Stimulated activated naive CD8-positive, alpha-beta T cell treated with anti-CD3 and anti-CD28 coated beads, Interleukin-15, Interleukin-2, amounts not matched to agents 100 ng/mL and 50 ng/mL, for 24 hours (primary cell): Measurements from ENCODE around the gene RAN.
A peak's percentile ranks its signal among the peaks of the same experiment; 100 is the strongest.
"Not testable (repeated sequence)": the region's sequence is repeated elsewhere in the genome, so short reads cannot be mapped to it uniquely, and the experiment has no call there.

Source experiments
- H3K27ac Mint-ChIP-seq: one replicate; pipeline ENCODE4 v1.8.0; 2021; ENCODE audit warnings: mild to moderate bottlenecking, mixed read lengths
- H3K27me3 Mint-ChIP-seq: one replicate; pipeline ENCODE4 v1.8.0; 2021; ENCODE audit warnings: mixed read lengths
- H3K36me3 Mint-ChIP-seq: one replicate; pipeline ENCODE4 v1.8.0; 2021; ENCODE audit warnings: low read depth, mixed read lengths
- H3K4me1 Mint-ChIP-seq: one replicate; pipeline ENCODE4 v1.8.0; 2021; ENCODE audit warnings: low read depth, mixed read lengths
- H3K4me3 Mint-ChIP-seq: one replicate; pipeline ENCODE4 v1.8.0; 2021; ENCODE audit warnings: mild to moderate bottlenecking, mixed read lengths
- H3K9me3 Mint-ChIP-seq: one replicate; pipeline ENCODE4 v1.8.0; 2021; ENCODE audit warnings: mixed read lengths

Gene RAN

GRCh38 chr12:130879781-130880389, 8.0 kb downstream of the RAN start:
- Mint-ChIP-seq H3K27ac (peak overlapping the region; percentile 83), H3K36me3 (peaks cover 30% of the 10 kb centered on the region), H3K9me3 (no peaks in the 10 kb centered on the region), H3K27me3 (no peaks in the 10 kb centered on the region), H3K4me3 (peak overlapping the region; percentile 69), H3K4me1 (peaks cover 53% of the 10 kb centered on the region)

GRCh38 chr12:130880411-130880885, 8.6 kb downstream of the RAN start:
- Mint-ChIP-seq H3K4me3 (peak overlapping the region; percentile 69), H3K27me3 (no peaks in the 10 kb centered on the region), H3K27ac (peak overlapping the region; percentile 83), H3K9me3 (no peaks in the 10 kb centered on the region), H3K4me1 (peaks cover 47% of the 10 kb centered on the region), H3K36me3 (peaks cover 24% of the 10 kb centered on the region)

GRCh38 chr12:130881046-130881445, 9.2 kb downstream of the RAN start:
- Mint-ChIP-seq H3K36me3 (peaks cover 18% of the 10 kb centered on the region), H3K9me3 (no peaks in the 10 kb centered on the region), H3K27me3 (no peaks in the 10 kb centered on the region), H3K4me3 (no peak overlapping the region), H3K27ac (peak overlapping the region; percentile 83), H3K4me1 (peaks cover 41% of the 10 kb centered on the region)

- Mint-ChIP-seq H3K4me1 (peaks cover 36% of the 10 kb centered on the region), H3K4me3 (no peak overlapping the region), H3K9me3 (no peaks in the 10 kb centered on the region), H3K36me3 (peaks cover 13% of the 10 kb centered on the region), H3K27me3 (no peaks in the 10 kb centered on the region), H3K27ac (no peak overlapping the region)
Measured at GRCh38 chr12:130881548-130881947, 9.7 kb downstream of the RAN start.

GRCh38 chr12:130887190-130887589, 15.3 kb downstream of the RAN start:
- not testable (repeated sequence) for H3K4me1 Mint-ChIP-seq, H3K9me3 Mint-ChIP-seq, H3K36me3 Mint-ChIP-seq

GRCh38 chr12:130904064-130904463, 32.2 kb downstream of the RAN start:
- peaks cover 13% of the 10 kb centered on the region for H3K27me3 Mint-ChIP-seq
- H3K9me3 Mint-ChIP-seq, result peaks cover 4% of the 10 kb centered on the region
- no peaks in the 10 kb centered on the region for H3K36me3 Mint-ChIP-seq
- H3K27ac Mint-ChIP-seq, result no peak overlapping the region
- no peak overlapping the region for H3K4me3 Mint-ChIP-seq
- H3K4me1 Mint-ChIP-seq, result no peaks in the 10 kb centered on the region

More at GRCh38 chr12:130887190-130887589, 15.3 kb downstream of the RAN start:
- not testable (repeated sequence) for H3K4me3 Mint-ChIP-seq, H3K27ac Mint-ChIP-seq, H3K27me3 Mint-ChIP-seq

GRCh38 chr12:130904936-130905455, 33.1 kb downstream of the RAN start:
- H3K36me3 Mint-ChIP-seq, H3K9me3 Mint-ChIP-seq, H3K4me3 Mint-ChIP-seq, H3K27ac Mint-ChIP-seq, H3K4me1 Mint-ChIP-seq: not testable (repeated sequence)
- peaks cover 20% of the 10 kb centered on the region for H3K27me3 Mint-ChIP-seq

- H3K36me3 Mint-ChIP-seq, result no peaks in the 10 kb centered on the region
- H3K9me3 Mint-ChIP-seq, result peaks cover 24% of the 10 kb centered on the region
- H3K4me3 Mint-ChIP-seq, result no peak overlapping the region
- no peak overlapping the region for H3K27ac Mint-ChIP-seq
- no peaks in the 10 kb centered on the region for H3K4me1 Mint-ChIP-seq
- peaks cover 40% of the 10 kb centered on the region for H3K27me3 Mint-ChIP-seq
Measured at GRCh38 chr12:130909111-130909510, 37.2 kb downstream of the RAN start.

- no peak overlapping the region for H3K27ac Mint-ChIP-seq
- peaks cover 50% of the 10 kb centered on the region for H3K27me3 Mint-ChIP-seq
- no peaks in the 10 kb centered on the region for H3K4me1 Mint-ChIP-seq
- no peak overlapping the region for H3K4me3 Mint-ChIP-seq
- H3K36me3 Mint-ChIP-seq, result no peaks in the 10 kb centered on the region
- H3K9me3 Mint-ChIP-seq, result peaks cover 24% of the 10 kb centered on the region
Measured at GRCh38 chr12:130911193-130911592, 39.3 kb downstream of the RAN start.

GRCh38 chr12:130911933-130912332, 40.1 kb downstream of the RAN start:
- peaks cover 24% of the 10 kb centered on the region for H3K9me3 Mint-ChIP-seq
- no peaks in the 10 kb centered on the region for H3K4me1 Mint-ChIP-seq
- H3K36me3 Mint-ChIP-seq, result no peaks in the 10 kb centered on the region
- H3K4me3 Mint-ChIP-seq, result no peak overlapping the region
- peaks cover 57% of the 10 kb centered on the region for H3K27me3 Mint-ChIP-seq
- no peak overlapping the region for H3K27ac Mint-ChIP-seq

GRCh38 chr12:130916241-130916911, 44.5 kb downstream of the RAN start:
- Mint-ChIP-seq H3K27me3 (peaks cover 53% of the 10 kb centered on the region), H3K9me3 (peaks cover 9% of the 10 kb centered on the region), H3K27ac (no peak overlapping the region), H3K4me3 (no peak overlapping the region), H3K36me3 (no peaks in the 10 kb centered on the region), H3K4me1 (no peaks in the 10 kb centered on the region)

- Mint-ChIP-seq H3K4me3 (no peak overlapping the region), H3K27ac (no peak overlapping the region), H3K9me3 (no peaks in the 10 kb centered on the region), H3K36me3 (no peaks in the 10 kb centered on the region), H3K27me3 (peaks cover 54% of the 10 kb centered on the region), H3K4me1 (no peaks in the 10 kb centered on the region)
Measured at GRCh38 chr12:130917607-130918006, 45.7 kb downstream of the RAN start.

- peaks cover 50% of the 10 kb centered on the region for H3K27me3 Mint-ChIP-seq
- no peak overlapping the region for H3K27ac Mint-ChIP-seq
- H3K9me3 Mint-ChIP-seq, result no peaks in the 10 kb centered on the region
- H3K36me3 Mint-ChIP-seq, result no peaks in the 10 kb centered on the region
- no peaks in the 10 kb centered on the region for H3K4me1 Mint-ChIP-seq
- H3K4me3 Mint-ChIP-seq, result no peak overlapping the region
Measured at GRCh38 chr12:130919086-130919485, 47.2 kb downstream of the RAN start.

GRCh38 chr12:130920119-130920703, 48.3 kb downstream of the RAN start:
- no peak overlapping the region for H3K4me3 Mint-ChIP-seq
- H3K36me3 Mint-ChIP-seq, result no peaks in the 10 kb centered on the region
- no peaks in the 10 kb centered on the region for H3K9me3 Mint-ChIP-seq
- H3K27me3 Mint-ChIP-seq, result peaks cover 43% of the 10 kb centered on the region
- H3K4me1 Mint-ChIP-seq, result no peaks in the 10 kb centered on the region
- H3K27ac Mint-ChIP-seq, result no peak overlapping the region

- H3K4me3 Mint-ChIP-seq, result no peak overlapping the region
- H3K4me1 Mint-ChIP-seq, result no peaks in the 10 kb centered on the region
- peaks cover 40% of the 10 kb centered on the region for H3K27me3 Mint-ChIP-seq
- H3K9me3 Mint-ChIP-seq, result no peaks in the 10 kb centered on the region
- H3K36me3 Mint-ChIP-seq, result no peaks in the 10 kb centered on the region
- H3K27ac Mint-ChIP-seq, result no peak overlapping the region
Measured at GRCh38 chr12:130920723-130921381, 49.0 kb downstream of the RAN start.
